NT2/D1 (cell line): ENCODE data around the gene ZCCHC2.

ENCODE experiments used
- SUZ12 ChIP-seq: IDR thresholded peaks from 2 replicates; pipeline ENCODE4 v1.6.1; 2011; ENCODE audit not compliant: insufficient read length, insufficient read depth; ENCODE audit errors: extremely low read depth
- ZNF274 ChIP-seq: IDR thresholded peaks from 2 replicates; pipeline ENCODE4 v1.6.1; 2011; ENCODE audit warnings: mild to moderate bottlenecking, low read depth, low read length

DNA sequence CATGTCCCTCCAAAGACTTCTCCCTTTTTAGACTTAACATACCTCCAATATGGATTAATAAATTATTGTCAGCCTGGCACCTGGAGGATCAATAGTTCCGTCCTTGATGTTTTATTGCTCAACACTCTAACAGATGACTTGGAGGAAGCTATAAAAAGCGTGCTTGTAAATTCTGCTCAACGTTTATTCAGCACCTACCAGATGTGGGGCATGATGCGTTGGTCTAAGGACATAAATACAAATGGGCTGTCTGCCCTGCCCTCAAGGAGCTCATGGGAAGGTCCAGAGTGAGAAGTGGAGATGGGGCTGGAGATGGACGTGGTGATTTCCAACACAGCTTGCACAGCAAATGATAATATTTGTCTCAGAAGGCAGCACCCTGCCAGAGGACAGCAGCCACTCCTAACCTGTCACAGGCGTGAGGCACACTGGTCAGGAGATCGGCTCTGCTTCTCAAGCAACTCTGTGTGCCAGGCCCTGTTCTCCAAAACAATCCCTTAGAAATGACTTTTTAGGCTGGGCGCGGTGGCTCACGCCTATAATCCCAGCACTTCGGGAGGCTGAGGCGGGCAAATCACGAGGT, 25.5 kb upstream of the ZCCHC2 start:
- TF ChIP-seq SUZ12 (no peak), ZNF274 (no peak)
